Activated CD8-positive, alpha-beta T cell treated with anti-CD3 and anti-CD28 coated beads for 36 hours (primary cell): ENCODE measurements around the gene DMKN. TPM values are rescaled to one million over a fixed set of nuclear protein-coding genes. Genes with fewer than 3 reads are reported as not detected.

ENCODE experiments used
- ATAC-seq: fragments of 200-7000 bp; cut with Tn5 transposase; one replicate; pipeline ENCODE4 v1.10.0; 2021; ENCODE audit warnings: mild to moderate bottlenecking, moderate library complexity
- CTCF ChIA-PET: fragments of 350-600 bp; sonication (Branson Sonifier 250); formaldehyde crosslinking; loops from one replicate; lab custom pipeline; 2021; ENCODE audit warnings: antibody characterized with exemption; lab: Charles Lee
- POLR2A ChIA-PET: fragments of 350-600 bp; sonication (Branson Sonifier 250); formaldehyde crosslinking; loops from one replicate; lab custom pipeline; 2021; ENCODE audit warnings: antibody characterized with exemption; lab: Charles Lee
- DNase-seq: peaks from one replicate; pipeline ENCODE4 v3.0.0-alpha.2; 2020
- H3K27ac Mint-ChIP-seq: one replicate; pipeline ENCODE4 v1.8.0; 2021; ENCODE audit warnings: mild to moderate bottlenecking, mixed read lengths
- H3K27me3 Mint-ChIP-seq: one replicate; pipeline ENCODE4 v1.8.0; 2021; ENCODE audit warnings: mixed read lengths
- H3K36me3 Mint-ChIP-seq: one replicate; pipeline ENCODE4 v1.8.0; 2021; ENCODE audit warnings: low read depth, mixed read lengths
- H3K4me1 Mint-ChIP-seq: one replicate; pipeline ENCODE4 v1.8.0; 2021; ENCODE audit warnings: low read depth, mixed read lengths
- H3K4me3 Mint-ChIP-seq: one replicate; pipeline ENCODE4 v1.8.0; 2021; ENCODE audit warnings: mild to moderate bottlenecking, moderate library complexity, mixed read lengths
- H3K9me3 Mint-ChIP-seq: one replicate; pipeline ENCODE4 v1.8.0; 2021; ENCODE audit warnings: mixed read lengths
- CTCF ChIP-seq: fragments of 200-600 bp; IDR thresholded peaks from one replicate; pipeline ENCODE4 v1.8.0; 2022; ENCODE audit warnings: antibody characterized with exemption, mild to moderate bottlenecking
- intact Hi-C: fragments of 100-400 bp; cut with micrococcal nuclease; formaldehyde crosslinking; loops from one replicate; pipeline ENCODE4 v1.10.0; 2022
- total RNA-seq, 2 experiments: library from RNA; stranded (reverse); gene quantifications; one replicate each; pipeline ENCODE4 v1.2.3, GENCODE V29; 2021

Gene DMKN
- total RNA-seq, 2 experiments from 2014 or later: 0.68 to 1.1 TPM

- peaks cover 31% of the 10 kb centered on the region for H3K27me3 Mint-ChIP-seq
- DNase-seq (no peak), ATAC-seq (no peak)
- POLR2A ChIA-PET: no interaction called here
- intact Hi-C loops: no loop called here
- no peaks in the 10 kb centered on the region for H3K9me3 Mint-ChIP-seq
- H3K27ac Mint-ChIP-seq: no peak within 1 kb of the TSS
- CTCF ChIA-PET: no interaction called here
- peaks cover 5% of the 10 kb centered on the region for H3K4me1 Mint-ChIP-seq
- TF ChIP-seq CTCF: no peak
- no peak within 1 kb of the TSS for H3K4me3 Mint-ChIP-seq
- no peaks in the 10 kb centered on the region for H3K36me3 Mint-ChIP-seq
Observed at GRCh38 chr19:35528218-35529038, 15.0 kb upstream of the DMKN start, which contains the start of gene SBSN. Gene SBSN (minus strand): TSS chr19:35528311. CDS start chr19:35528281, 30 bp downstream.

- DNase-seq (no peak), ATAC-seq (no peak)
- no peak overlapping the region for H3K27ac Mint-ChIP-seq
- POLR2A ChIA-PET: interaction anchor here (0.8 kb wide), 1 partner anchor 17 kb away, joined by 3 read pairs; no protein-coding TSS in a partner anchor
- CTCF ChIA-PET: interaction anchor here (0.7 to 1.4 kb wide), 2 partner anchors 16 to 23 kb away, joined by 3 to 5 read pairs; no protein-coding TSS in a partner anchor
- no peaks in the 10 kb centered on the region for H3K9me3 Mint-ChIP-seq
- no peak for TF ChIP-seq CTCF
- no peaks in the 10 kb centered on the region for H3K36me3 Mint-ChIP-seq
- no peak overlapping the region for H3K4me3 Mint-ChIP-seq
- H3K27me3 Mint-ChIP-seq: peaks cover 23% of the 10 kb centered on the region
- no peaks in the 10 kb centered on the region for H3K4me1 Mint-ChIP-seq
- intact Hi-C loops: no loop called here
Observed at GRCh38 chr19:35525873-35526272, 12.4 kb upstream of the DMKN start.

- H3K9me3 Mint-ChIP-seq: no peaks in the 10 kb centered on the region
- no peaks in the 10 kb centered on the region for H3K36me3 Mint-ChIP-seq
- peaks cover 20% of the 10 kb centered on the region for H3K27me3 Mint-ChIP-seq
- POLR2A ChIA-PET: no interaction called here
- ATAC-seq: no peak
- H3K27ac Mint-ChIP-seq: no peak overlapping the region
- no peaks in the 10 kb centered on the region for H3K4me1 Mint-ChIP-seq
- no peak for DNase-seq
- CTCF ChIA-PET: interaction anchor here (1.1 kb wide), 1 partner anchor 14 kb away, joined by 4 read pairs; no protein-coding TSS in a partner anchor
- no peak for TF ChIP-seq CTCF
- intact Hi-C loops: no loop called here
- H3K4me3 Mint-ChIP-seq: no peak overlapping the region
Observed at GRCh38 chr19:35524181-35524837, 10.9 kb upstream of the DMKN start.

GRCh38 chr19:35522745-35523327 is 9.4 kb upstream of the DMKN start:
- POLR2A ChIA-PET: no interaction called here
- no peak overlapping the region for H3K4me3 Mint-ChIP-seq
- no peaks in the 10 kb centered on the region for H3K9me3 Mint-ChIP-seq
- H3K27me3 Mint-ChIP-seq: peaks cover 9% of the 10 kb centered on the region
- TF ChIP-seq CTCF: no peak
- DNase-seq (no peak), ATAC-seq (no peak)
- CTCF ChIA-PET: no interaction called here
- intact Hi-C loops: no loop called here
- no peak overlapping the region for H3K27ac Mint-ChIP-seq
- no peaks in the 10 kb centered on the region for H3K36me3 Mint-ChIP-seq
- no peaks in the 10 kb centered on the region for H3K4me1 Mint-ChIP-seq
